OCI-LY3 (cell line): ENCODE data around the gene HIVEP2.

Experiments
- H2AFZ ChIP-seq: fragments of 200-600, 300-600 bp; shearing (Covaris generic); 2 replicates; pipeline ENCODE4 v1.6.0; 2014; ENCODE audit warnings: antibody characterized with exemption, low read depth, low read length
- H3K27ac ChIP-seq: fragments of 200-600, 300-600 bp; sonication (generic); 2 replicates; pipeline ENCODE4 v1.5.1; 2014; ENCODE audit warnings: mild to moderate bottlenecking, low read length, moderate library complexity, mixed read lengths
- H3K27me3 ChIP-seq: fragments of 200-600, 300-600 bp; sonication (generic); 2 replicates; pipeline ENCODE4 v1.6.1; 2014; ENCODE audit warnings: low read depth, low read length, mixed read lengths
- H3K36me3 ChIP-seq: fragments of 200-600, 300-600 bp; sonication (generic); replicated peaks from 2 replicates; pipeline ENCODE3; 2014; ENCODE audit warnings: low read depth, low read length, mixed read lengths
- H3K4me1 ChIP-seq: fragments of 300-600, 200-600 bp; sonication (generic); 2 replicates; pipeline ENCODE4 v1.6.1; 2014; ENCODE audit warnings: low read length, mixed read lengths
- H3K4me2 ChIP-seq: fragments of 200-600, 300-600 bp; sonication (generic); 2 replicates; pipeline ENCODE4 v1.6.1; 2014; ENCODE audit warnings: low read length, mixed read lengths
- H3K4me3 ChIP-seq: fragments of 300-600, 200-600 bp; sonication (generic); 2 replicates; pipeline ENCODE4 v1.5.1; 2014; ENCODE audit warnings: antibody characterized with exemption, mild to moderate bottlenecking, low read length, moderate library complexity
- H3K79me2 ChIP-seq: fragments of 300-600, 200-600 bp; shearing (Covaris generic); 2 replicates; pipeline ENCODE4 v1.6.1; 2014; ENCODE audit warnings: mild to moderate bottlenecking, low read length, mixed read lengths
- H3K9ac ChIP-seq: fragments of 300-600, 200-600 bp; shearing (Covaris generic); 2 replicates; pipeline ENCODE4 v1.6.0; 2014; ENCODE audit warnings: mild to moderate bottlenecking, low read length, moderate library complexity
- H3K9me3 ChIP-seq: fragments of 200-600, 300-600 bp; shearing (Covaris generic); 2 replicates; pipeline ENCODE4 v1.6.1; 2014; ENCODE audit warnings: low read length, mixed read lengths; ENCODE audit not compliant: insufficient read depth
- H4K20me1 ChIP-seq: fragments of 200-600, 300-600 bp; sonication (generic); 2 replicates; pipeline ENCODE4 v1.6.1; 2016; ENCODE audit warnings: low read length, mixed read lengths; ENCODE audit not compliant: insufficient read depth
- CTCF ChIP-seq: fragments of 200-600, 300-600 bp; sonication (generic); IDR thresholded peaks from 2 replicates; pipeline ENCODE4 v1.5.1; 2014; ENCODE audit warnings: antibody characterized with exemption, low read length, low read depth
- EZH2phosphoT487 ChIP-seq: fragments of 200-600 bp; shearing (Covaris generic); IDR thresholded peaks from 2 replicates; pipeline ENCODE4 v1.6.1; 2018; ENCODE audit warnings: antibody characterized with exemption, mixed run types, low read depth

Gene HIVEP2

DNA sequence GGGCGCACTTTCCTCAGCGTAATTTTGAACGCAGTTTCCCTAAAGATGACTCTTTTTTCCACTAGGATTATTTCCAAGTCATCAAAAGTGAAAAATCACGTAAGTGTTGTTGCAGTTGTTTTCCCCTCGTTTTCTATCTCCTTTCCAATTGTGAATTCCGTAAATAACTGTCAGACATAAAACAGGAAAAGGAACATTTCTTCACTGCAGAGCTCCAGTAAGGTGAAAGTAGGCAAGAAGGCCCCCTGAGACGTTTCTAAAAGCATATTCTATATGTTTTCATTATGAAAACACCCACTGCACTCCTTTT lies 17.8 kb downstream of the HIVEP2 start:
- peaks cover 57% of the 10 kb centered on the region for H3K79me2 ChIP-seq
- H3K9ac ChIP-seq = peak overlapping the region; percentile 71
- peaks cover 11% of the 10 kb centered on the region for H3K4me1 ChIP-seq
- peak overlapping the region; percentile 97 for H3K4me3 ChIP-seq
- no peak overlapping the region for H3K27ac ChIP-seq
- H3K9me3 ChIP-seq = no peaks in the 10 kb centered on the region
- H3K36me3 ChIP-seq = peaks cover 5% of the 10 kb centered on the region
- H3K27me3 ChIP-seq = no peaks in the 10 kb centered on the region
- peaks cover 44% of the 10 kb centered on the region for H4K20me1 ChIP-seq
- TF ChIP-seq CTCF = no peak
- no peak for TF ChIP-seq EZH2phosphoT487
- H3K4me2 ChIP-seq = peak overlapping the region; percentile 85
- no peak overlapping the region for H2AFZ ChIP-seq

DNA sequence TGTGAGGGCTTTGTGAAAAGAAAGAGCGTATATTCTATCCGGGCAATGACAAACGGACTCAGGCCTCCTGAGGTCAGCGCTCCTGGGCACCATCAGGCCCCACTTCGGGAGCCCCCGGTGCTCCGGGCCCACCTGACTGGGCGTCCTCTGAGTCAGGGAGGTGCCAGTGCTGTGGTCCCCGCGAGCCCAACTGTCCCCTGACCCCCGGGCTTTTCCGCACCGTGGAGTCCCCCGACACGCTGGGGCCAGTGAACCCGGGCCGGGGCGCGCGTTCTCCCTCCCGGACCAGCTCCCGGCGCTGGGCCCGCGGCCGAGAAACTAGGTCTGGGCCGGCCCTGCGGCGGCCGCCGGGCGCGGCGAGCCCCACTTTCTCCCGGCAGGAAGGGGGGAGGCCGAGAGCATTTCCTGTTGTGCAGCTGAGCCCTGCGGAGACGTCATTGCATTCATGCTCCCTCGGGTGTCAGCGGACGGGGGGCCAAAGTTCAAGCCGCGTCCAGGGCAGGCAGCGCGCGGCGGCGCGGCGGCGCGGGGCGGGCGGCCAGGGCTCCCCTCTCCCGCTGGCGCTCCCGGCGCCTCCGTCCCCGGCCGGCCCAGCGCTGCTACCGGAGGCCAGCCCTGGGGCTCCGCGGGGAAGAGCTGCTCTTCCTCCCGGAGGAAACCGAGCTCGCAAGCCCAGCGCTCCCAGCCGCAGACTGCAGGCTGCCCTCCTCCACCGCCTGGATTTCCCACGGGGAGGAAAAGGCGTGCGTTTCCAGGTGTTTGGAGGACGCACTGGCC lies 18.3 kb downstream of the HIVEP2 start:
- TF ChIP-seq EZH2phosphoT487 = no peak
- TF ChIP-seq CTCF = no peak
- Histone ChIP-seq H3K4me2 (peak overlapping the region; percentile 85), H3K4me1 (peaks cover 11% of the 10 kb centered on the region), H3K4me3 (peak overlapping the region; percentile 97), H3K9me3 (no peaks in the 10 kb centered on the region), H2AFZ (no peak overlapping the region), H3K27ac (no peak overlapping the region), H3K27me3 (no peaks in the 10 kb centered on the region), H3K36me3 (peaks cover 5% of the 10 kb centered on the region), H3K9ac (peak overlapping the region; percentile 71), H4K20me1 (peaks cover 40% of the 10 kb centered on the region), H3K79me2 (peaks cover 51% of the 10 kb centered on the region)

DNA sequence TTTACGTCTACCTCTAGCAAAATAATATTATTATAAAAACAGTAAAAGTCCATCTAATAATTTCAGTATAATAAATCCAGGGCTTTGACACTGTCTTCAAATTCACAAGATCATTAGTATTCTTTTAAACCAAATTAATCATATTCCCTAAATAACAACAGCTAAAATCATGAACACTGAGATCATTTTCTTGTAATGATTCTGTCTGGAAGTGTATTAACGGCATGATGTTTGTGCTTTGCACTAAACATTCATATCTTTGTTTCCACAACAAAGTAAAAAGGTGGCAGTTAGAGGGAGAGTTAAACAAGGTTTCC lies 18.8 kb downstream of the HIVEP2 start:
- H2AFZ ChIP-seq = no peak overlapping the region
- peak overlapping the region; percentile 85 for H3K4me2 ChIP-seq
- peaks cover 5% of the 10 kb centered on the region for H3K36me3 ChIP-seq
- peaks cover 35% of the 10 kb centered on the region for H4K20me1 ChIP-seq
- peak overlapping the region; percentile 97 for H3K4me3 ChIP-seq
- TF ChIP-seq CTCF (no peak), EZH2phosphoT487 (no peak)
- H3K27ac ChIP-seq = no peak overlapping the region
- peak overlapping the region; percentile 71 for H3K9ac ChIP-seq
- H3K9me3 ChIP-seq = no peaks in the 10 kb centered on the region
- peaks cover 11% of the 10 kb centered on the region for H3K4me1 ChIP-seq
- H3K27me3 ChIP-seq = no peaks in the 10 kb centered on the region
- peaks cover 46% of the 10 kb centered on the region for H3K79me2 ChIP-seq

DNA sequence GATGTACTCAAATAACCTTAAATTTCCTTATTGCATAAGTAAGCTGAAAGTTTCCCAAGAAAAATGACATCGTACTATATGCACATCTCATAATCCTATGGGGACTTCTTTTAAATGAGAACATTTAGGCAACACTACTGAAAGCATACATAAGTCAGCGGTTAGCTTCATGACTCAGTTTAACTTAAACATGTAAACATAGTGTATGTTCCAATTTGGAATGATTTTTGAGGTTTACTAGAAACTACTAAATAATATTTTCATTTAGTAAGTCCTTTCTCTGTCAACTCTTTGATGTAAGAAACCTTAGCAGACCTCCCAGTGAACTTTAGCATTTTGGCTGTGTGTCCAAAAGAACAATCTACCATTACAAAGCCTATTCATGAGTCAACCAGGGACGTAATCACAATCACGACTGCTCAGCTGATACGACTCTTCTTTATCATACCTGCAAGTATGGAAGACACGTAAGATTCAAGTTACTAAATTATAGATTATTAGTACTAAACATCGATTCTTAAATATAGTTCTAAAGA lies 19.3 kb downstream of the HIVEP2 start:
- peaks cover 31% of the 10 kb centered on the region for H4K20me1 ChIP-seq
- no peak for TF ChIP-seq EZH2phosphoT487
- no peak for TF ChIP-seq CTCF
- no peaks in the 10 kb centered on the region for H3K9me3 ChIP-seq
- no peak overlapping the region for H3K4me2 ChIP-seq
- H2AFZ ChIP-seq = no peak overlapping the region
- no peak overlapping the region for H3K27ac ChIP-seq
- H3K9ac ChIP-seq = no peak overlapping the region
- peaks cover 42% of the 10 kb centered on the region for H3K79me2 ChIP-seq
- peaks cover 5% of the 10 kb centered on the region for H3K36me3 ChIP-seq
- H3K27me3 ChIP-seq = no peaks in the 10 kb centered on the region
- H3K4me3 ChIP-seq = no peak overlapping the region
- H3K4me1 ChIP-seq = peaks cover 11% of the 10 kb centered on the region
